Endothelial cell (in vitro differentiated cells): Measurements from ENCODE around the gene MAMDC4. TPM values are rescaled to one million over a fixed set of nuclear protein-coding genes. Genes with fewer than 3 reads are reported as not detected.
A peak's percentile ranks its signal among the peaks of the same experiment; 100 is the strongest.
"Not testable (repeated sequence)": the region's sequence is repeated elsewhere in the genome, so short reads cannot be mapped to it uniquely, and the experiment has no call there.

Experiments used
- DNase-seq: peaks from one replicate; pipeline ENCODE4 v3.0.0; 2021; ENCODE audit warnings: low spot score
- H3K27ac Mint-ChIP-seq: one replicate; pipeline ENCODE4 v1.8.0; 2021; ENCODE audit warnings: mixed read lengths, inconsistent platforms; ENCODE audit not compliant: unreplicated experiment
- H3K27me3 Mint-ChIP-seq: one replicate; pipeline ENCODE4 v1.8.0; 2021; ENCODE audit warnings: mild to moderate bottlenecking, moderate library complexity, mixed read lengths, inconsistent platforms; ENCODE audit not compliant: unreplicated experiment
- H3K36me3 Mint-ChIP-seq: one replicate; pipeline ENCODE4 v1.8.0; 2021; ENCODE audit warnings: mild to moderate bottlenecking, low read depth, mixed read lengths, inconsistent platforms; ENCODE audit not compliant: unreplicated experiment
- H3K4me1 Mint-ChIP-seq: one replicate; pipeline ENCODE4 v1.8.0; 2021; ENCODE audit warnings: mild to moderate bottlenecking, mixed read lengths, inconsistent platforms; ENCODE audit not compliant: unreplicated experiment
- H3K4me3 Mint-ChIP-seq: one replicate; pipeline ENCODE4 v1.8.0; 2021; ENCODE audit warnings: mild to moderate bottlenecking, mixed read lengths, inconsistent platforms; ENCODE audit not compliant: unreplicated experiment
- H3K9me3 Mint-ChIP-seq: one replicate; pipeline ENCODE4 v1.8.0; 2021; ENCODE audit warnings: mixed read lengths, inconsistent platforms; ENCODE audit not compliant: unreplicated experiment
- total RNA-seq: library from RNA; stranded (reverse); fragmentation: NEBNext Ultra II Directional; extraction: Animal tissue kit (Norgen Biotek cat#: 25700); gene quantifications from one replicate; pipeline ENCODE4 v1.2.1, GENCODE V29; 2021; ENCODE audit not compliant: unreplicated experiment
- TF ChIP-seq, protein P1 (sequence below): fragments of 200-600 bp; sonication (generic); IDR thresholded peaks from one replicate; pipeline ENCODE4 v1.5.0; 2021; ENCODE audit warnings: antibody characterized with exemption; ENCODE audit not compliant: unreplicated experiment

Gene MAMDC4
- total RNA-seq, 1 donor from 2014 or later: 10.0 TPM

DNA sequence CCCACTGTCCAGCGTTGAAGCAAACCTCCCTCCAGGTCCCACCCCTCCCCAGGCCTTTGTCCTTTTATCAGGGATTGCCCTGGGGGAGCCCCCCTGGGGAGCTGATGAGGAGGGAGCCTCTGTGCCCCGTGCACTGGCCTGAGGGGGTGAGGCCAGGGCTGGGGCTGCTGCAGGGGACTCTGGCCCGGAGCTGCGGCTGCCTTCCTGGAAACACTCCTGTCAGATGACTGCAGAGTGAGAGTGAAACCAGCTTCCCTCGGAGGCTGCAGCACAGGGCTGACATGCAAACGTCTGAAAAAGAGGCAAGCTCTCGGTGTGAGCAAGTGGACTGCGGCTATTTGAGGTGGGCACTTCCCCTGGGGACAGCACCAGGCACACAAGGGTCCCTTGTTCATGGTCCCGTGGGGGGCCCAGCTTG, 29.6 kb downstream of the MAMDC4 start:
- Mint-ChIP-seq H3K36me3 (no peaks in the 10 kb centered on the region), H3K4me1 (no peaks in the 10 kb centered on the region), H3K4me3 (no peak overlapping the region), H3K27ac (no peak overlapping the region), H3K9me3 (no peaks in the 10 kb centered on the region), H3K27me3 (peaks cover 2% of the 10 kb centered on the region)
- TF ChIP-seq, protein P1, sequence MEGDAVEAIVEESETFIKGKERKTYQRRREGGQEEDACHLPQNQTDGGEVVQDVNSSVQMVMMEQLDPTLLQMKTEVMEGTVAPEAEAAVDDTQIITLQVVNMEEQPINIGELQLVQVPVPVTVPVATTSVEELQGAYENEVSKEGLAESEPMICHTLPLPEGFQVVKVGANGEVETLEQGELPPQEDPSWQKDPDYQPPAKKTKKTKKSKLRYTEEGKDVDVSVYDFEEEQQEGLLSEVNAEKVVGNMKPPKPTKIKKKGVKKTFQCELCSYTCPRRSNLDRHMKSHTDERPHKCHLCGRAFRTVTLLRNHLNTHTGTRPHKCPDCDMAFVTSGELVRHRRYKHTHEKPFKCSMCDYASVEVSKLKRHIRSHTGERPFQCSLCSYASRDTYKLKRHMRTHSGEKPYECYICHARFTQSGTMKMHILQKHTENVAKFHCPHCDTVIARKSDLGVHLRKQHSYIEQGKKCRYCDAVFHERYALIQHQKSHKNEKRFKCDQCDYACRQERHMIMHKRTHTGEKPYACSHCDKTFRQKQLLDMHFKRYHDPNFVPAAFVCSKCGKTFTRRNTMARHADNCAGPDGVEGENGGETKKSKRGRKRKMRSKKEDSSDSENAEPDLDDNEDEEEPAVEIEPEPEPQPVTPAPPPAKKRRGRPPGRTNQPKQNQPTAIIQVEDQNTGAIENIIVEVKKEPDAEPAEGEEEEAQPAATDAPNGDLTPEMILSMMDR: no peak
- no peak for DNase-seq

DNA sequence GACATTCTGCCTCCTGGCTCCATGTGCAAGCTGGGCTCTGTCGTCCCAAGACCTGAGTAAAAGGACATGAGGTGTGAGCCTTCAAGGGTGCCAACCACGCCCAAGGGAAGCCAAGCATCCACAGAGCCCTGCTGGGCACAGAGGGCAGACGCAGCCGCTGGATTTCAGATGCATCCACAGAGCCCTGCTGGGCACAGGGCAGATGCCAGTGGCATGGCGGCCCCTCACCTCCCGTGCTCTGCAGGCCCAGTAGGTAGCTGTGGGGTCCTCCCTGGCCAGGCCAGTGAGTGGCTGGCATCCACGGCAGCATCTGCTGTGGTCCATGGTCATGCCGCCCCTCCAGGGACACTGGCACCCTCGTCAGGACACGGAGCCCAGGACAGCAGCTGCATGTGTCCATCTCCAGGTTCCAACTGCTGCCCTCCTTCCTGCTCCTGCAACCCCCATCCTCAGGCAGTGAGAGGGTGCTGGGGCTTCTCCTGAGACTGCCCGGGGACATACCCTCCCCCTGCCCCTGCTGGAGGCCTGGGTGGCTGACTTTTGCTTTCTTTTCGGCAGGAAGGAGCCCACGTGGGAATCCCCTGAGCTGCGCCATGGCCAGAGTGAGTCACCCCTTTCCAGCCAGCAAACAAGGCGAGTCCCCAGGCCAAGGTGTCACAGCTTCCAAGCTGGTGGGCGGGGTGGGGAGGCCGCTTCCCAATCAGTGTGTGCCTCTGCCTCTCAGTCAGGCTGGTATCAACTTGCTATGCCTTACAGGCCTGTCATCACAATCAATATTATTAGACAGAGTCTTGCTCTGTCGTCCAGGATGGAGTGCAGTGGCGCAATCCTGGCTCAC, 30.2 kb downstream of the MAMDC4 start:
- TF ChIP-seq, protein P1: no peak
- Mint-ChIP-seq H3K9me3 (no peaks in the 10 kb centered on the region), H3K27ac (no peak overlapping the region), H3K4me1 (peaks cover 2% of the 10 kb centered on the region), H3K36me3 (no peaks in the 10 kb centered on the region), H3K4me3 (no peak overlapping the region), H3K27me3 (peaks cover 6% of the 10 kb centered on the region)
- no peak for DNase-seq

DNA sequence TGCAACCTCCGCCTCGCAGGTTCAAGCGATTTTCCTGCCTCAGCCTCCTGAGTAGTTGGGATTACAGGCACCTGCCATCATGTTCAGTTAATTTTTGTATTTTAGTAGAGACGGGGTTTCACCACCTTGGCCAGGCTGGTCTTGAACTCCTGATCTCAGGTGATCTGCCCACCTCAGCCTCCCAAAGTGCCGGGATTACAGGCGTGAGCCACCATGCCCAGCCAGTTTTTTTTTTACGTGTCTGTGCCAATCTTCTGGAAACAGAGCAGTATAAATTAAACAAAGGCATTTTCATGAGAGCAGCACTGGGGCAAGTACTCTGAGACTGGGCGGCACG, 30.8 kb downstream of the MAMDC4 start:
- H3K36me3 Mint-ChIP-seq, H3K27me3 Mint-ChIP-seq, DNase-seq, H3K27ac Mint-ChIP-seq, H3K9me3 Mint-ChIP-seq, H3K4me3 Mint-ChIP-seq, H3K4me1 Mint-ChIP-seq: not testable (repeated sequence)

DNA sequence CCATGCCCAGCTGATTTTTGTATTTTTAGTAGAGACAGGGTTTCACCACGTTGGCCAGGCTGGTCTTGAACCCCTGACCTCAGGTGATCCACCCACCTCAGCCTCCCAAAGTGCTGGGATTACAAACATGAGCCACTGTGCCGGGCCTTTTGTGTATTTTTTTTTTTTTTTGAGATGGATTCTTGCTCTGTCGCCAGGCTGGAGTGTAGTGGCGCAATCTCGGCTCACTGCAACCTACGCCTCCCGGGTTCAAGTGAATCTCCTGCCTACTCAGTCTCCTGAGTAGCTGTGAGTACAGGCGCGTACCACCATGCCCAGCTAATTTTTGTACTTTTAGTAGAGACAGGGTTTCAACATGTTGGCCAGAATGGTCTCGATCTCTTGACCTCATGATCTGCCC, 31.5 kb downstream of the MAMDC4 start:
- not testable (repeated sequence) for H3K9me3 Mint-ChIP-seq, H3K27ac Mint-ChIP-seq, H3K36me3 Mint-ChIP-seq, H3K27me3 Mint-ChIP-seq, DNase-seq, H3K4me1 Mint-ChIP-seq, H3K4me3 Mint-ChIP-seq

DNA sequence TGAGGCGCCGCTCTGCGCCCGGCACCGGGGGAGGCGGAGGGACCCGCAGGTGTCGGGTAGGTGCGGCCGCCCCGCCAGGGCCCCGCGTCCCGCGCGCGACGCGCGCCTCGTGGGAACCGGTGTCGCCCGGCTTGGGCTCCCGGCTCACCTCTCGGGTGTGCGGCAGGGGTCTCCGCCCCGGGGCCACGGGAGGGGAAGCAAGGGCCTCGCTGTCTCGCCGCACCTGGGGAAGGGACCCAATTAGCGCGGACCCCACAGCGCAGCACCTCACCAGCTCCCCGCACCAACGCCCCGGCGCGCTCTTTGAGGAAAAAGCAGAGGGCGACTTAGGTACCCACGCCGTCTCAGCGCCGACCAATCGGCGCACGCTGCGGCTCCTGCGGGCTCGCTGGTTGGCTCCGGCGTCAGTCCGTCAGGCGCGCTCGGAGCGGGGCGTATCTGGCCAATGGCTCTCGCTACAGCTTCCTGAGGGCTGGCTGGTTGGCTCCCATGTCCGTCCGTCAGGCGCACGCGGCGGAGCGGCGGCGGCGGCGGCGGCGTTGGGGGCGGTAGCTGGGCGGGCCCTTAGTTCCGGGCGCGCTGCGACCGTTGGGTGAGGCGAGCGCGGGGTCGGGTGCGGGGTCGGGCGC, 33.9 kb downstream of the MAMDC4 start, which contains the start of gene TRAF2:
Gene TRAF2, plus strand, starts transcription at position 567 of the 629 bp plus-strand sequence. CDS start 12,225 bp downstream, outside the sequence.
- DNase-seq: peak; percentile 97
- peaks cover 3% of the 10 kb centered on the region for H3K36me3 Mint-ChIP-seq
- peak within 1 kb of the TSS; percentile 90 for H3K4me3 Mint-ChIP-seq
- peaks cover 8% of the 10 kb centered on the region for H3K27me3 Mint-ChIP-seq
- TF ChIP-seq, protein P1: no peak
- no peaks in the 10 kb centered on the region for H3K9me3 Mint-ChIP-seq
- peaks cover 6% of the 10 kb centered on the region for H3K4me1 Mint-ChIP-seq
- H3K27ac Mint-ChIP-seq: no peak within 1 kb of the TSS
